Measurements from ENCODE around the gene ALDH1A3. TPM values are rescaled to one million over a fixed set of nuclear protein-coding genes. Genes with fewer than 3 reads are reported as not detected.

The ALDH1A3 gene
- total and polyA plus RNA-seq, 4 donors = 2.5 to 21.6 (median 12.3) TPM

DNA sequence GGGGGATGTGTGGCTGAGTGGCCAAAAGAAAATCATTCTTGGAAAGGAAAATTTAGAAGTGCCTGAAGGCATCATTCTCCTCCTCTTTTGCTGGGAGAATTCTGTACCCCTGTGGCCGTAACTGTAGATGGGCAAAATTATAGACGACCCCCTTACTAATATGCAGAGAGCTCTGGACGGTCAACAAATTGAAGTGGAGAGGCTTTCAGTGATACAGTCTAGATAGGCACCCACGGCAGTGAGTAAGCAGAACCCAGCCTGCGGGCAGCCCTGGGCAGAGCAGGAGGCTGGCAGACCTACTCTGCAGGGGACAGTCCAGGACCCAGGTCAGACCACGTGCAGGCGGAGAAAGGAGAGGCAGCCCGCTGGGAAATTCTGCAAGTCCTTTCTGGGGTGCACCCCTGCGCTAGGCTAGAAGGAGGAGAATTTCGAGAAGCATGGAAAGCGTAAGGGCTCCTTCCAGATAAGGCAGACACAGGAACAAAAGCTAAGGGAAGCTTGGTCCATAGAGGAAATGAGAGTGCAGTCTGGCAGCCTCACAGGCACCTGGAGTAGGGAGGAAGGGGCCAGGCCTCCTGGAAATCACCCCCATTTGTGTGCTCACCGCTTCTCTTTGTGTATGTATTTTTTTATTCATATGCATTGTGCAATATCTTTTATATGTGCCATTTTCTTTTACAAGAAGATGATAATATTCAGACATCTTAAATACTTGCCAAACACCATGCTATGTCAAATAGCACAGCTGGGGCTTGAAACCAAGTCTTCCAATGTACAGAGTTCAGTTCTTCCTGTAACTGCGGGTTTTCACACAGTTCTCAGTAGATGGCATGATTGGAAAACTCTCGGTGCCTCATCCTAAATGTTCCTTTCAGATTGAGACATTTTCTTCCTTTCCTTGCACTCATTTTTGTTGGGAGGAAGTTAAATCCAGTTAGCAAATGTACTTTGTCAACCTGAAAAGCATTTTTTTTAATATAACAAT lies 79.7 kb downstream of the ALDH1A3 start:
- no peak overlapping the region for H3K4me3 ChIP-seq (ENCODE audit: low read depth, low read length)
- DNase-seq (ENCODE audit: low read depth in 4 of 6, low spot score in 6 of 6) = no peak
- no peaks in the 10 kb centered on the region for H3K9me3 ChIP-seq (ENCODE audit: control insufficient read depth, insufficient read depth, low read length)
- no peaks in the 10 kb centered on the region for H3K4me1 ChIP-seq (ENCODE audit: control insufficient read depth, insufficient read depth, low read length)
- no peak overlapping the region for H3K27ac ChIP-seq (ENCODE audit: low read depth, low read length)
- H3K36me3 ChIP-seq (ENCODE audit: control insufficient read depth, insufficient read depth, low read length) = no peaks in the 10 kb centered on the region
- WGBS (ENCODE audit: insufficient coverage) = 78% methylated on average over 10 of the region's 14 CpGs
- H3K27me3 ChIP-seq (ENCODE audit: control insufficient read depth, insufficient read depth, low read length) = no peaks in the 10 kb centered on the region

Small RNAs within 50 kb of the gene (small RNA-seq; reads per million reads assigned to genes)
- not detected for gene AC015712.3 (ENCODE audit: low replicate concordance)

Other genes starting within 250 kb of the ALDH1A3 start
- 1 to 10 TPM; 5.2 to 5.3 TPM for gene LRRK1, start 39.5 kb downstream of the ALDH1A3 start, total RNA-seq
- gene LRRK1, start 39.5 kb downstream of the ALDH1A3 start, polyA plus RNA-seq (ENCODE audit: insufficient read length in 2 of 2) = 1 to 10 TPM; 5.0 to 5.1 TPM